ENCODE measurements around the gene TMSB4X. TPM values are rescaled to one million over a fixed set of nuclear protein-coding genes. Genes with fewer than 3 reads are reported as not detected.
"Not testable (repeated sequence)": the region's sequence is repeated elsewhere in the genome, so short reads cannot be mapped to it uniquely, and the experiment has no call there.

The TMSB4X gene
- total RNA-seq, 1 experiment from 2014 or later: 5,577 TPM

DNA sequence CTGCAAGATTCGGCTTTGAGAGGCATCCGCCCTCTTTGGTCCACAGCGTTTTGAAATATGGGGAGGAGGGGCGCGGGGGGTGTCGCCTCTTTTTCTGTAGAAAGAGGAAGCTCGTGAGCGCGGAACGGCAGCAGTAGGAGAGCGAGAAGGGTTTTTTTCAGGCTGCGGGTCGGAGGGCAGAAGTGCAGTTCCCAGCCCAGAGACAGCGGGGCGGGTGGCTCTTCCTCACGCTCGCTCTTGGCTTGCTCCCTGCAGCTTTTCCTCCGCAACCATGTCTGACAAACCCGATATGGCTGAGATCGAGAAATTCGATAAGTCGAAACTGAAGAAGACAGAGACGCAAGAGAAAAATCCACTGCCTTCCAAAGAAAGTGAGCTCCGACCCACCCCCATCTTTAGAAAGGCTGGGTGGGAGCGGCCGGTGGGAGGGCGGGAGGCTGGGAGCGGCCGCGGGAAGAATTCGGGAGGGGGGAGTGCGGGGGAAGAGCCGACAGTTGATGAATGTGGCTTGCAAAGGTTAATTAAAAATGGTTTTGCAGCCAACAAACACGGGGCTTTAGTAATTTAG lies 1.2 kb downstream of the TMSB4X start:
- peak; percentile 57 for DNase-seq (ENCODE audit: low read depth)

GRCh38 chrX:12976819-12977732 lies 2.2 kb downstream of the TMSB4X start:
- DNase-seq (ENCODE audit: low read depth): not testable (repeated sequence)

GRCh38 chrX:12977761-12978204 lies 2.9 kb downstream of the TMSB4X start:
- DNase-seq (ENCODE audit: low read depth): no peak

GRCh38 chrX:12978205-12979025 lies 3.5 kb downstream of the TMSB4X start:
- DNase-seq (ENCODE audit: low read depth): peak; percentile 73

GRCh38 chrX:12979026-12979607 lies 4.2 kb downstream of the TMSB4X start:
- DNase-seq (ENCODE audit: low read depth): no peak

DNA sequence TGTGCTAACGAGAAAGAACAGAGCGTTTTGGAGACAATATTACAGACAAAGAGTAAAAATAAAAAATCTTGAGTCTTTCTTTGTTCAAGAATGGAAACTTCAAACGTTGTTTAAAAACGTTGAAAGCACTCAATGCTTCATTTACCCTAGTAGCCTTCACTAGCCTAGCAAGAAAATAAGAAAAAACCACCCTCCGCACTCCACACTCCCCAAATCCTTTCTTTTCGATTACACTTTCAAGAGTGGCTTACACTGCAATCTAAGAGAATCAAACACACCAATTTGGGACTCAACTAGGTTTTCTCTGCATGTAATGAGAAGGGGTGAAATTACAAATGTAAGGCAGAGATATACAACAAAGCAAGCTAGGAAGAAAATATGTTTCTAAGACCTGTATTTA lies 4.7 kb downstream of the TMSB4X start:
- DNase-seq (ENCODE audit: low read depth): peak; percentile 33

GRCh38 chrX:12980039-12980438 lies 5.1 kb downstream of the TMSB4X start:
- not testable (repeated sequence) for DNase-seq (ENCODE audit: low read depth)

DNA sequence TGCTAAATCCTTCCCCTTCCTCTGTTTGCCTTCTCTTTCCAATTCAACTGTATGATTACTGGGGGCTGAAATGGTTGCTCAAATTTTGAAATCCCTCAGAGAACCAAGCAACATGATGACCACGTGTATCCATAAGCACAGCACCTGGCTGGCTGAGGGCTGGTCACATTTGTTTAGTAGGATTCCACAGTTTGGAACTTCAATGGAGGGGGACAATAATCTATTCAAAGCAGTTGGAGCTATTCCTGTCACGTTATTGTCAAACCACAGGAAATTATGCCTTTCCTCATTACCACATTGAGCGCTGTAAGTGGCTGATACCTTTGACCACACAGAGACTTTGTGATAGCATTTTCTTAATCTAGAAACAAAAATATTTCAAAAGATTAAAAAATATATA lies 7.0 kb downstream of the TMSB4X start:
- DNase-seq (ENCODE audit: low read depth): no peak

GRCh38 chrX:12984603-12985319 lies 9.9 kb downstream of the TMSB4X start:
- DNase-seq (ENCODE audit: low read depth): peak; percentile 94

DNA sequence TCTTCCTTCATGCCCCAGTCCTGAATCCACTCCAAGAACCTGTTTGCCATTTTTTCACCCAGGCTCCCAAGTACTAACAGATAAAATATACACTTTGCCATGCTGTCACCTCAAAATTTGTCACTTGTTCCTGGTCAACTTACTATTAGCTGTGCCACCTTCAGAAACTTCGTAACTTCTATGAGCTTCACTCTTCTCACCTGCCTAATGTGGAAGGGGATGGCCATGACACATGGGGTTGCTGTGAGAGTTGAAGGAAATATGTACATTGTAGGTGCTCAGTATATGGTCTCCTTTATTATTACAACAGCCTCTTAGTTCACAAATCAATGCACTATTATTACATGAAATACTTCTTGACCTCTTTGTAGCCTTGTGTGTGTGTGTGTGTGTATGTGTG lies 10.4 kb downstream of the TMSB4X start:
- no peak for DNase-seq (ENCODE audit: low read depth)

DNA sequence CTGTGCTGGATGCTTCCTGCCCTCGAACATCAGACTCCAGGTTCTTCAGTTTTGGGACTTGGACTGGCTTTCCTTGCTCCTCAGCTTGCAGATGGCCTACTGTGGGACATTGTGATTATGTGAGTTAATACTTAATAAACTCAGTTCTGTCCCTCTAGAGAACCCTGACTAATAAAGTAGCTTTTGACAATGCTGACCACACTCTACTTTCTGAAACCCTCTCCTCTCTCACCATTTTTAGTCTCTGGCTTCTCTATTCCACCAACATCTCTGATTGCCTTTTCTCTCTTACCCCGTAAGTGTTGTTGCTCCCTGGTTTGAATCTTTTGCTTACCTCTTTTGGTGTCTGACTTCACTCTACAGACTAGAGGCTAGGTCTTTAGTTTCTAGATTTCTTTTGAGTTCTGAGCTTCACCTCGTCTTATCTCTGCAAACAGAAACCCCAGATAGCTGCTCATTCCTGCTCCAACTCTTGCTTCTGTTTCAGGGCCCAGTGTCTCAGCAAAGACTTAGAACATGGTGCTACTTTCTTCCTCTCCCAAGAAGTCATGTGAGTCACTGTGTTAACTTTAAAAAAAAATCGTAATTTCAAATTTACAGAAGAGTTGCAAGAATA lies 11.4 kb downstream of the TMSB4X start:
- peak; percentile 15 for DNase-seq (ENCODE audit: low read depth)

DNA sequence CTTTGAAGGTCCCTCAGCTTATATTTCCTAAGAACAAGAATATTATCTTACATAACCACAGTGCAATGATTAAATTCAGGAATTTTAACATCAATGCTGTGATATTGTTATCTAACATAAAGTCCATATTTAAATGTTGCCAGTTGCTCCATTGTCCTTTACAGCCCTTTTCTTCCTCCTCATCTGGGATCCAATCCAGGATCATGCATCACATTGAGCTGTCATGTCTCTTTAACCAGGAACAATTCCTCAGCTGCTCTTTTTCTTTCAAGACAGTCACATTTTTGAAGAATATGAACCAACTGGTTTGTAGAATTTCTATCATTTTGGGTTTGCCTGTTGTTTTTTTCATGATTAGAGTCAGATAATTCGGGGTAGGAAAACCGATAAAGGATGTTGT lies 12.0 kb downstream of the TMSB4X start:
- peak; percentile 75 for DNase-seq (ENCODE audit: low read depth)

DNA sequence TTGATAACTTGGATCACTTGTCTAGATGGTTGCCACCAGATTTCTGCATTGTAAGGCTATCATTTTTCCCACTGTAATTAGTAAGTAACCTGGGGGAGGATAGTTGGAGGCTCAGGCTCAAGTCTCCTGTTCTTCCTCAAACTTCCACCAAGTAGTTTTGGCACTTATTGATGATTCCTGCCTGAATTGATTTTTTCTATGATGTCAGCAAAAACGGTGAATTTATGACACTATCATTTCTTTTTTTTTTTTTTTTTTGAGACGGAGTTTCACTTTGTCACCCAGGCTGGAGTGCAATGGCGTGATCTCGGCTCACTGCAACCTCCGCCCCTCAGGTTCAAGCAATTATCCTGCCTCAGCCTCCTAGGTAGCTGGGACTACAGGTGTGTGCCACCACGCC lies 12.4 kb downstream of the TMSB4X start:
- no peak for DNase-seq (ENCODE audit: low read depth)

- no peak for DNase-seq (ENCODE audit: low read depth)
Observed at GRCh38 chrX:12987900-12988594, 13.1 kb downstream of the TMSB4X start.

GRCh38 chrX:12988797-12989196 lies 13.9 kb downstream of the TMSB4X start:
- DNase-seq (ENCODE audit: low read depth): peak; percentile 62

DNA sequence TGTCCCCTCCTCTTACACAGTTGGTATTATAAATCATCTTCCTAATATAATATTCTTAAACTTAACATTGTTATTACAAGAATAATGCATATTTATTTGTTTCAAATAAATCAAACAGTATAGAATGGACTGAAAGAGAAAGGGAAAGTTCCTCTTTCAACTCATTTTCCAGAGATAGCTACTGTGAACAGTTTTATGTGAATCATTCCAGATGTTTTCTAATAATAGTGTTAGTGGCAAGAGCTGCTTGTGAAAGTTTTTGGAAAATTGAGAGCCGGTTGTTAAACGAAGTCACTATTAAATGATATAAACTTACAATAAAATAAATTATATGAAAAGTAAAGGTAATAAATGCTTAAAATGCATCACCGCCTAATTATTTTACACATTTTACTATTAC lies 14.6 kb downstream of the TMSB4X start:
- no peak for DNase-seq (ENCODE audit: low read depth)

DNA sequence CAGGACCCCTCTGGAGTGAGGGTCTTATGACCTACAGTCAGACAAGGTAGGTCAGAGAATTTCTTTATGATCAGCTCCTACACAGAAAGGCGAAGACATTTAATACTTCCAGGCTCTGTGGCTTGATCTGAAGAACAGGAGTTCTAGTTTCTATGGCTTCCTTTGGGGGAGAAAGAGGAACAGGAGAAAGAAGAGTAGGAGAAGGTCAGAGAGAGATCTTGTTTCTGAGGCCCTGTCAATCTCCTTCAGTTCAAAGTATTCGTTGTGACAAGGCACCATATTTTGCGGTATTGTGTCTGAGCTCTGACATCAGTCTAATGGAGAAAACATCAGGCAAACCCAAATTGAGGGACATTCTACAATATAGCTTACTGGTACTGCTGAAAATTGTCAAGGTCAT lies 16.7 kb downstream of the TMSB4X start:
- DNase-seq (ENCODE audit: low read depth): no peak

GRCh38 chrX:12992544-12993118 lies 17.7 kb downstream of the TMSB4X start:
- DNase-seq (ENCODE audit: low read depth): no peak

- DNase-seq (ENCODE audit: low read depth): no peak
Observed at GRCh38 chrX:12993826-12994225, 18.9 kb downstream of the TMSB4X start.

DNA sequence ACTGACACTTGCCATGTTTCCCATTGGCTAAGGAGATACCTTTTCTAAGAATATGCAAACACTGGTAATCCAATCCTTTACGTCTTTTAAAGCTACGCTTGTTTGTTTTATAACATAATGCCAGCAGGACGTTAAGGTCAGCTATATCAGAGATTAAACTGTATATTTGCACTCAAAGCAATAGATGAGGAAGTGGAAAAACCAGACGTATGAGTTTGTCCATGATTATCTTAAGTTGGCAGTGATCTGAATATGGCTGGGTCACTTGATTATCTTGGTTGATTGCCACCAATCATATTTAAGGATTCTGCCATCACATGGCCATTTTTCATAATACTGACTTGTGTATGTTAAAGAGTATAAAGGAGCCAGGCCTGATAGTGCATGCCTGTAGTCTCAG lies 19.4 kb downstream of the TMSB4X start:
- DNase-seq (ENCODE audit: low read depth): no peak

Data from LHCN-M2 (cell line).